Embryonic facial prominence (tissue), 1 donor: Measurements from ENCODE around the gene SRF.

Source experiments
- DNase-seq: peaks from one replicate; pipeline ENCODE4 v3.0.0-alpha.2; 2016; ENCODE audit errors: extremely low spot score

Gene SRF

DNA sequence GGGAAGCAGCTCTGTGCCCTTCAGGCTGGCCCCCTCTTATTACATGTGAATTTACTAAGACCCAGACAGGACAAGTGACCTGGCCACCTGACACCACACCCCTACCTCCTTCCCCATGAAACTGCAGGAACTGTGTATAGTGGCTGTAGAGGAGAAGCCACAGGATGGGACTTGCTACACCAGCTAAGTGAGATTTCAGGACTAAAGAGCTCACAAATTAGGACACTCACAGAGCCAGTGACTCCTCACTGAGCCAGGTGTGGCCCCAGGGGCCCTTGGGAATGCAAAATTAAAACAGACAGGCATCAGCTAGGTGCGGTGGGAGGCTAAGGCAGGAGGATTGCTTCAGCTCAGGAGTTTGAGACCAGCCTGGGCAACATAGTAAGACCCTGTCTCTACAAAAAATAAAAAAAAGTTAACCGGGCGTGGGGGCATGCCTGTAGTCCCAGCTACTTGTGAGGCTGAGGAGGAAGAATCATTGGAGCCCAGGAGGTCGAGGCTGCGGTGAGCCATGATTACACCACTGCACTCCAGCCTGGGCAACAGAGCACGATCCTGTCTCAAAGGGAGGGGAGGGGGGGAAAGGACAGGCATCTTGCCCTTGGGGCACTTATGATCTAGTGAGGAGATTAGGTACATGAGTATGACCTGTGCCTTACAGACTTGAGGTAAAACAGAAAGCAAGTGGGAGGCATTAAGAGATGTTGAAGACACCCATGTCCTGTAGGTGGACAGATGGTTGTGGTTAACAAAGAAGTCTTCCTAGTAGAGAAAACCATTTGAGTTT lies 23.2 kb upstream of the SRF start:
- DNase-seq: no peak

- no peak for DNase-seq
These were observed 21.8 kb upstream of the SRF start for GRCh38 chr6:43149265-43149664.

DNA sequence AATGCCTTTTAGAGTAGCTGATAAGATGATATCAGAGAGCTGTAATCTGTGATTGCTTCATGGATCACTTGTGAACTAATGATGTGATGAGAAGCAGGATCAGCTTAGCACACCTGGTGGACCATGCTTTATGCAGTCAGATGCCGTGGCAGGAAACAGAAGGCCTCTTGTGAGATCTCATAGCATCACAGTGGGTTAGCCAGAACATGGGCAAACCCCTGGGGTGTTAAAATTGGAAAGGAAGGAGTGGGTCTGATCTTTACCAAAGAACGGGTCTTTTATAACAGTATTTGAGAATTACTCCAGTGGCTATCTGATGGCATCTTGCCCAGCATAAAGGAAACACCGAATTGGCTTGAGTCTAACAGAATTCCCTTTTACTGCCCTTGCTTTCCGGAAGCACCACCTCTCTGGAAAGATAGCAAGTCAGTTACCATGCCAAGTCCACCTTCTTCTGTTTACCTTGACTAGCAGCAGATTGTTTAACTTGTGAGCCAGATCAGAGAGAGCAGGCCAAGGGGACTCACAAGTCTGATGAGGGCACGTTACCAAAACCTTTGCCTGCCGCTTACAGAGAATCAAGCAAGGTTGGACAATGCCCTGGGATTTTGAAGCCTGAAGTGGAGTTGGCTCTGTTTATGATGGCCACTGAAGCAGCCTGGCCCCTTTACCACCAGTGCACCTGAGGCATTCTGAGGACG lies 20.9 kb upstream of the SRF start:
- no peak for DNase-seq

DNA sequence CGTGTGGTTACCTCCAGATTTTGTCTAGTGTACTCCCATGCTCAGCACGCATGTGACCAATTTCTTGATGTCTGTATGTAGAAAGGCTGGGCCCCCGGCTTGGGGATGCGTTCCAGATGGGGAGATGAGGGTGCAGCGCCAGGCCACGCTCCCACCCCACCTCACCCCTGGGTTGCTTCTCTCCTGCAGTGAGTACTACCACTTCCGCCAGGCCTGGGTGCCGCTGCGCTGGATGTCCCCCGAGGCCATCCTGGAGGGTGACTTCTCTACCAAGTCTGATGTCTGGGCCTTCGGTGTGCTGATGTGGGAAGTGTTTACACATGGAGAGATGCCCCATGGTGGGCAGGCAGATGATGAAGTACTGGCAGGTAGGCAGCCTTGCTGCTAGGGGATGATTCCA lies 11.5 kb upstream of the SRF start:
- DNase-seq: no peak

GRCh38 chr6:43163899-43164298 lies 7.2 kb upstream of the SRF start:
- no peak for DNase-seq

- DNase-seq: peak; percentile 84
These were observed 595 bp upstream of the SRF start for GRCh38 chr6:43170417-43170930.

- DNase-seq: no peak
These were observed 636 bp downstream of the SRF start for GRCh38 chr6:43171707-43172103.

GRCh38 chr6:43172104-43173007 lies 1.3 kb downstream of the SRF start:
- DNase-seq: no peak

- no peak for DNase-seq
These were observed 2.7 kb downstream of the SRF start for GRCh38 chr6:43173591-43174262.

- DNase-seq: peak; percentile 97
These were observed 3.4 kb downstream of the SRF start for GRCh38 chr6:43174263-43175112.

GRCh38 chr6:43175676-43176422 lies 4.8 kb downstream of the SRF start:
- DNase-seq: no peak

- DNase-seq: no peak
These were observed 5.3 kb downstream of the SRF start for GRCh38 chr6:43176423-43176786.

DNA sequence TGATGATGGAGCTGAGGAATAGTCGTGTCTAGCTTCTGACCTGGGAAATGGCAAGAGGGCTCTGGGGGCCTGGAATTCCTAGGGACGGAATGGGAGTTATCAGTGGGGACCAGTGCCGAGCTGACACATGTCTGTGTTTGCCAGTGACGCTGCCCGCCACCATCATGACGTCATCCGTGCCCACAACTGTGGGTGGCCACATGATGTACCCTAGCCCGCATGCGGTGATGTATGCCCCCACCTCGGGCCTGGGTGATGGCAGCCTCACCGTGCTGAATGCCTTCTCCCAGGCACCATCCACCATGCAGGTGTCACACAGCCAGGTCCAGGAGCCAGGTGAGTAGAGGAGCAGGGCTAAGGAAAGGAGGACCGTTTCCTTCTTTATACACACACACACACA lies 7.1 kb downstream of the SRF start:
- DNase-seq: no peak

- DNase-seq: no peak
These were observed 8.1 kb downstream of the SRF start for GRCh38 chr6:43178951-43179830.

DNA sequence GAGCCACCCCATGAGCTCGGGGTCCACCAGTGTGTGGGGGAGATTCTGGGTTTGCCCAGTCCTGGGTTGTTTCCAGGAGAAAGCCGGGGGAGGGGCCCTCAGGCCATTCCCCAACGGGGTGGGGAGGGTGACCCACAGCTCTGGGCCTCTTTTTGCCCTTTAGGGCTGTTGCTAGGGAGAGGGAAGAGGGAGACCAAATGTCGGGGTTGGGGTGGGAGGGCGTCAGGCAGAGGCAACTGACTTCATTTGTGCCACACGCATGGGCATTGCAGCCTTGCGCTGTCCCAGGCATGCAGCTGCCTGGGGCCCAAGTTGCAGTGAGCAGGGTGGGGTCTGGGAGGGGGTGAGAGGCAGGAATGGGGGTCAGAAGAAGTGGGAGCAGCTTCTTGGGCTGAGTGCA lies 9.0 kb downstream of the SRF start:
- no peak for DNase-seq

GRCh38 chr6:43180985-43181384 lies 9.9 kb downstream of the SRF start:
- DNase-seq: no peak

- DNase-seq: no peak
These were observed 10.5 kb downstream of the SRF start for GRCh38 chr6:43181621-43181941.

DNA sequence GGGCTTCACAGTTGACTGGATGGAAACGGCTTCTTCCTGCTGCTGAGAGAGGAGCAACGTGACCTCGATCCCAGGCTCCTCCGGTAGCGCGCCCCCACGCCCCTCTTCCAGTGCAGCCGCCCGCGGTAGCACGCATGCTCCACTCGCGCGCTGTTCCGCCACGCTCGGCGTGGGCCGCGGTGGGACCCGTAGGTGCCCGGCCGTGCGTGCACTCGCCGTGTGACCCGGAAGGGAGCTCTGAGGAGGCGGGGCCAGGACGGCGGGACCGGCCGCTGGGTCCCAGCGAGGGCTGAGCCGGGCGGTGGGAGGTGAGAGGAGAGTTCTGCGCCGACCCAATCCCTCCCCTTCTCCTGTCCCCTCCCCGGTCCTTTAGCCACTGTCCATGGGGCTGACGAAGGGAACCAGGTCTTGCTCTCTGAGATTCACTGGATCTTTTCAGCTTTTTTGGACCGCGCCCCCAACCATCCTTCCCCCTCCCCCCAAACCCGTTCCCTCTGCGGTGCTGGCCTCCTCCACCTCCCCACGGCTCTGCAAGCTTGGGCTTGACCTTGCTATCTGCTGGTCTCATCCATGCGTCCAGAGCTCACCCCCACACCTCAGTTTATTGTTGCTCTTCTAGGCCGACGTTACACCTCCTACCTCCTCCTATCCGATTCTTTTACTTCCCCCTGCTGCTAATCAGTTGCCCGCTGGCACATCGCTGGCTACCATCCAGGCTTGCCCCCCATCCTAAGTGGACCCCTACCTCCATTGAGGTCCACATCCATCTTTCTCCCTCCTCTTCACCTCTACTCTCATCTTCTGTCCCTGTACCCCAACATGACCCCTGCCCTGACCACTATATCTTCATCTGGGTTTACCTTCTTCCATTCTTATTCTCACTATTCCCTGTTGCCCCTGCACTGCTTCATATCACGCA lies 11.1 kb downstream of the SRF start, which contains the start of gene CUL9:
Gene CUL9 (plus strand): TSS at position 255 of the 919 bp plus-strand sequence. CDS start 2,115 bp downstream, outside the sequence.
- DNase-seq: no peak
